GM21423 (cell line): Measurements from ENCODE around the gene ACOT8.
"Not testable (repeated sequence)": the region's sequence is repeated elsewhere in the genome, so short reads cannot be mapped to it uniquely, and the experiment has no call there.

Source experiments
- ATAC-seq: cut with Tn5 transposase; IDR thresholded peaks from one replicate; pipeline ENCODE4 v1.9.1; 2021; ENCODE audit warnings: mild to moderate bottlenecking, moderate library complexity; ENCODE audit not compliant: unreplicated experiment

The ACOT8 gene

DNA sequence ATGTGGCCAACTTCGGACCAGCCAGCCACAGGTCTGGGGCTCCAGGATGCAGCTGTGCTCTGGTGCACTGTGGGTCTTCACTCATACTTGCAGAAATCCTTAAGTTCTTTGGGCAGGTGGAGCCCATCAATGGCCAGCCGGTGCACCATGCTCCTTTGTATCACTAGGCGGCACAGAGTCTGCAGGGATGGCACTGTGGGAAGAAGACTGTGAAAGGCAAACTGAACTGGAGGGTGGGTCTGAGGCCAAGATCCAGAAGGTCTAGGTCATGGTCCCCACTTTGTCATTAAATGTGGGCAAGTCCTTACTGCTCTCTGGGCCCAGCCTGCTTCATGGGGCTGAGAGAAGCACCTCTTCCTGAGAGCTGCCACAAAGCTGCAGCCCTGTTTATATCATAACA lies 31.5 kb upstream of the ACOT8 start:
- no peak for ATAC-seq

DNA sequence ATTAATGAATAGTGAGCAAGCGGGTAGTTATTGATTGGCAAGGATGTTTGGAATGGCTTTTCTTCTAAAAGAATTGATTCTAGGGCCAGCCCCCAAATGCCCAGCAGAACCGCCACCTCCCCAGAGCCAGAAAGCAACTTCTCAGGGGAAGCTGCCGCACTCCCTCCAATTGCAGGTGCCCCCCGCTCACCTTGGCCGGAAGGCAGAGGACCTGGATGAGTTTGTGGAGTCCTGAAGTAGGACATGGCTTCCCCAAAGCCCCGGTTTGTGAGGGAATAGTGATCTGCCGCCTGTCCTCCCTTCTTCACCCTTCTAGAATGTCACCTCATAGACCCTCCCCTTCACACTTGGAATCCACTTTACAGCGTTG lies 30.1 kb upstream of the ACOT8 start, which contains the start of gene SPATA25:
SPATA25 (minus strand) TSS at position 277 of the 370 bp plus-strand sequence; CDS start at position 245, 32 bp downstream.
- no peak for ATAC-seq

DNA sequence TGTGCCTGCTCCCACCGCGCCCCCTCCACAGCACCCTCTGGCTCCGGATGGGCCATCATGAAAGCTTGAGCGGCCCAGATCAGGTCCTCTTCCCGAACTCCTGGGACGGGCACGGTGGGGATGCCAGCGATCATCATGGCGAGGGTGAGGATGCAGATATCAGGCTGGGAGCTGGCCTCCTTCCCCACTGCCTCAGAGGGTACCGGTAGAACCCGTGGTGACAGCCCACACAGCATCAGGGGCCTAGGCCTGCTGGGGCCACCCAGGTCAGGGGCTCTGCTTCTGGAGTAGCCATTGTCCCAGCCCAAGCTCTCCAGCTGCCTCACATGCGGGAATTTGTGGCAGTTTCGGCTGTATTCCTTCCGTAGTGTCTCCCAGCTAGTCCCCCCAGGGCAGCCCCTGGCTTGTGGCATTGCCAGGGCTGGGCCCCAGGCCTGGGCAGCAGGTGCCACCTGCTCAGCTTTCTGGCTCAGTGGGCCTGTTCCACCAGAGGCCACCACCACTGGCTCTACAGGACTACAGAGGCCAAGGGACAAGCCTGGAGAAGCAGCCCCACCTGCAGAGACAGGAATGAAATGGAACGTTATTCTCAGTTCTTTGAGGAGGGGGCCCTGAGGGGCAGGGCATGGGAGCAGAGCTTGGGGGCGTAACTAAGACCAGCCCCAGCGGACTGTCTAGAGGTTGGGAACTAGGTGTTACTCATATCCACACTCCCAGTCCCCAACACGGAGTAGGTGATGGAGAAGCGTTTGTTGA lies 29.6 kb upstream of the ACOT8 start:
- no peak for ATAC-seq

- ATAC-seq: no peak
Measured at GRCh38 chr20:45883100-45883469, 25.9 kb upstream of the ACOT8 start.

DNA sequence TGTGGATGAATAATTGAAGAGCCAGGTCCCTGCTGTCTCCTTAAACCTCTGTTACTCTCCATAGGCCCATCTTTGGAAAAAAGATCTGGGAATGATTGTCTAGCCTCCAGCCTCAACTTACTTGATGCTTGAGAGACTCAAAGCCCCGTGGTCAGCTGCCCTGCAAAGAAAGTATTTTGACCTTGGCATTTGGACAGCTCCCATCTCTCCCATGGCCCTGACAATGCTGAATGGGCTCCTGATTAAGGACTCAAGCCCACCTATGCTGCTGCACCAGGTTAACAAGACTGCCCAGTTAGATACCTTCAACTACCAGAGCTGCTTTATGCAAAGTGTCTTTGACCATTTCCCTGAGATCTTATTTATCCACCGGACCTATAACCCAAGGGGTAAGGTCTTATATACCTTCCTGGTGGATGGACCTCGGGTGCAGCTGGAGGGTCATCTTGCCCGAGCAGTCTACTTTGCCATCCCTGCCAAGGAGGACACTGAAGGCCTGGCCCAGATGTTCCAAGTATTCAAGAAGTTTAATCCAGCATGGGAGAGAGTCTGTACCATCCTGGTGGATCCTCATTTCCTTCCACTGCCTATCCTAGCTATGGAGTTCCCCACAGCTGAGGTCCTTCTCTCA lies 25.4 kb upstream of the ACOT8 start:
- ATAC-seq: no peak

- peak; percentile 98 for ATAC-seq
Measured at GRCh38 chr20:45880988-45881788, 24.0 kb upstream of the ACOT8 start, which contains the start of gene ZSWIM1. TSS of gene ZSWIM1 (plus strand) at chr20:45881227. CDS start at chr20:45882593, 1,366 bp downstream.

DNA sequence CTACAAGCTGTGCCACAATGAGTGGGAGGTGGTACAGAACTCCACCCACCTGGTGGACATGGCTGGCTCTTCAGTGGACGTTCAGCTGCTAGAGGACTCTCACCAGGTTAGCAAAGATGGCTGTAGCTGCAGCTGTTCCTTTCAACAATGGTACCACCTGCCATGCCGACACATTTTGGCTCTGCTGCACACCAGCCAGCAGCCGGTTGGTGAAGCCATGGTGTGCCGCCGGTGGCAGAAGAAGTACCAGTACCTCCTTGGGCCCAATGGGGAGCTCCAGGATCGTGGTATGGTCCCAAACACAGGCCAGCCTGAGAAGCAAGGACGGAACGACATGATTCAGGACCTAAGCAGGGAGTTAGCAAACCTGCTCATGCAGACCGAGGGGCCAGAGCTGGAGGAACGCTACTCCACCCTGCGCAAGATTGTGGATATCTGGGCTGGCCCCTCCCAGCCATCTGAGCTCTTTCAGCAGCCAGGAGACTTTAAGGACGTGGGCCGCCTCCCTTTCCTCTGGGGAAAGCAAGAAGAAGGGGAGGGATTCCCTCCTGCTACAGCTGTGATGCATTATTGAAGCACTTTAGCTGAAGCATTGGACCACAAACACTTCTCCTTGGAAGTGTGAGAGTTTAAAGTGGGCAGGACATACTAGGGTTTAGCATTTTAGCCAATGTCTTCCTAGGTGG lies 21.0 kb upstream of the ACOT8 start:
- ATAC-seq: no peak

GRCh38 chr20:45874576-45874975 lies 17.4 kb upstream of the ACOT8 start:
- no peak for ATAC-seq

DNA sequence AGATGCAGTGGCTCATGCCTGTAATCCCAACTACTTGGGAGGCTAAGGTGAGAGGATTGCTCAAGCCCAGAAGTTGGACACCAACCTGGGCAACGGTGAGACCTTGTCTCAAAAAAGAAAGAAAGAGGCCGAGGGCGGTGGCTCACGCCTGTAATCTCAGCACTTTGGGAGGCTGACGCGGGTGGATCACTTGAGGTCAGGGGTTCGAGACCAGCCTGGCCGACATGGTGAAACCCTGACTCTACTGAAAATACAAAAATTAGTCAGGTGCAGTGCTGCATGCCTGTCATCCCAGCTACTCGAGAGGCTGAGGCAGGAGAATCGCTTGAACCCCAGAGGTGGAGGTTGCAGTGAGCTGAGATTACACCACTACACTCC lies 16.9 kb upstream of the ACOT8 start:
- ATAC-seq: not testable (repeated sequence)

GRCh38 chr20:45873409-45874103 lies 16.4 kb upstream of the ACOT8 start:
- ATAC-seq: no peak

DNA sequence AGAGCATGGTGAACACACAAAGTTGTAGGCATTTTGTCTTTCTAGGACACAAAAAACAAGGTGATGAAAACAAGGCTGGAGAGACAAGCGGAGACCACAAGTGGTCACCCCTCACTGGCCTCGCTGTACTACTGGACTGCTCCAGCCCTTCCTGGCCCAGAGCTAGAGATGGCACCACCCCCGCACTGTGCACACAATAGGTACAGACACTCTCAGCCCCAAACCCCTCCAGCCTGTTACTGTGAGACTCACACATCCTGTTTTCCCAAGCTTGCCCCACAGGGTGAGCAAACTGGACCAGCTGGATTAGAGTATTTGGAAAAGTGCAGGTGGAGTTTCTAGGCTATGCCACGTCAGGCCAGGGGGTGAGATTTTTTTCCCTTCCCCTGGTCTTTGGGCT lies 15.4 kb upstream of the ACOT8 start:
- ATAC-seq: no peak

DNA sequence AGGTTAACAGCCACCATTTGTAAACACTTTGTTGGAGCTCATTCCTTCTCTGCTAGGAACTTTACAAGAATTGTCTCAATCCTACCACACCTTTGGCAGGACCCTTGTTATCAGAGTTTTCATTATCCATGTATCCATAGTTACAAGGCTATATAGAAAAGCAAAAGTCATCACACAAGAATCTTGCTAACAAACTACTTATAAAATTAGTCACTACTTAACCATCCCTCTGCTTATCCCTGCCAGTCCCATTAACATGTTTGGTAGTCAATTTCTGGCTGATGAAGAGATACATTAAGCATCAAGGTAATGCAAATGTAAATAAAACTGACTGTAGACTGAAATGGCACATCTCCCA lies 10.6 kb upstream of the ACOT8 start:
- ATAC-seq: no peak

DNA sequence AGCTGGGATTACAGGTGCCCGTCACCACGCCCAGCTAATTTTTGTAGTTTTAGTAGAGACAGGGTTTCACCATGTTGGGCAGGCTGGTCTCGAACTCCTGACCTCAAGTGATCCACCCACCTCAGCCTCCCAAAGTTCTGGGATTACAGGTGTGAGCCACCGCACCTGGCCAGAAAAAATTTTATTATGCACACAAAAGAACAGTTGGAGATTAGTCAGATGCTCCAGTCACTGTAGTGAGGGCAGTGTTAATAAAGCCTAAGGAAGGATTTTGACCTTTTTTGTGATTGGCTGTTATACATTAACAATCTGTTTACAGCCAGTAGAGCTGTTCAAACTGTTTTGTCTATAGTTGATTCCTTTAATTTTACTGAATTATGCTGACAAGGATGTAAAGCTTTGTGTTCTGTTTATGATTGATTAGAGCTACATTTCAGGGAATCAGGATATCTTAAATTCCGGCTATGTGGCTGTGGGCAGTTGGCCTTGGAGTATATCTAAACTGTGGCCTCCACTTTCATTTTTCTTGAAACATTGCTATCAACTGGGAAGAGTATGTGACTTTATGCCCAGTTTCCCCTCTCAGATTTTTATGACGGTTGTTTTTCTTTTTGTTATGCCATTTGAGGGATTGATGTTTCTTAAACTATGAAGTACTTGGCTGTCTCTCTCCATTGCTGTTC lies 10.1 kb upstream of the ACOT8 start:
- ATAC-seq: no peak

- ATAC-seq: no peak
Measured at GRCh38 chr20:45866454-45866853, 9.3 kb upstream of the ACOT8 start.

- ATAC-seq: no peak
Measured at GRCh38 chr20:45863543-45864470, 6.6 kb upstream of the ACOT8 start.

DNA sequence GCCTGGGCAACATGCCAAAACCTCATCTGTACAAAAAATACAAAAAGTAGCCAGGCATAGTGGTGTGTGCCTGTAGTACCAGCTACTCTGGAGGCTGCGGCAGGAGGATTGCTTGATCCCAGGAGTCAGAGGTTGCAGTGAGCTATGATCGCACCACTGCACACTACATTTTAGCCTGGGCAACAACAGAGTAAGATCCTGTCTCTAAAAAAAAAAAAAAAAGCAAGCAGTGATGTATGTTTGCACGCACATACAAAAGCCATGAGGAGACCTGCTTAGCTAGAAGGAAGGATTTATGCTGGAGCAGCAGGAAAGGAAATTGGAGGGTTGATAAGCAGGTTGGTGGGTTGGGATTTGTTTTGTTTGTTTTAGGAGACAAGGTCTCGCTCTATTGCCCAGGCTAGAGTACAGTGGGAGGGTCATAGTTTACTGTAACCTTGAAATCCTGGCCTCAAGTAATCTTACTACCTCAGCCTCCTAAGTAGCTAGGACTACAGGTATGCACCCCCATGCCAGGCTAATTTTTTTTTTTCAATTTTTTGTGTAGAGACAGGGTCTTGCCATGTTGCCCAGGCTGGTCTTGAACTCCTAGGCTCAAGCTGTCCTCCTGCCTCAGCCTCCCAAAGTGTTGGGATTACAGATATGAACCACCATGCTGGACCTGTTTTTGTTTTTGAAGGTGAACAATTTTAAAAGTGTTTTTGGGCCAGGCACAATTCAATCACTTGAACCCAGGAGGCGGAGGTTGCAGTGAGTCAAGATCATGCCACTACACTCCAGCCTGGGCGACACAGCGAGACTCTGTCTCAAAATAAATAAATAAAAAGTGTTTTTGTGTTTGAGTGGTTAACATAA lies 4.3 kb upstream of the ACOT8 start:
- no peak for ATAC-seq

GRCh38 chr20:45860560-45861220 lies 3.5 kb upstream of the ACOT8 start:
- ATAC-seq: no peak

- no peak for ATAC-seq
Measured at GRCh38 chr20:45859916-45860315, 2.7 kb upstream of the ACOT8 start.
